Trophoblast cell (in vitro differentiated cells and primary cell): ENCODE measurements around the gene PJA2.

Experiments used
- DNase-seq, 2 donors: peaks; one replicate each; pipeline ENCODE4 v3.0.0-alpha.2; 2016
- H2AFZ ChIP-seq: 2 replicates; pipeline ENCODE4 v1.6.1; 2013; ENCODE audit warnings: low read length, moderate library complexity, mild to moderate bottlenecking; ENCODE audit not compliant: insufficient read depth, poor library complexity
- H2AK5ac ChIP-seq: 2 replicates; pipeline ENCODE4 v1.6.1; 2013; ENCODE audit warnings: mild to moderate bottlenecking, low read length
- H2BK120ac ChIP-seq: 2 replicates; pipeline ENCODE4 v1.6.1; 2013; ENCODE audit warnings: low read length, mild to moderate bottlenecking, moderate library complexity; ENCODE audit not compliant: insufficient read depth, poor library complexity
- H2BK12ac ChIP-seq: 2 replicates; pipeline ENCODE4 v1.6.1; 2013; ENCODE audit warnings: mild to moderate bottlenecking, low read length, moderate library complexity
- H2BK5ac ChIP-seq: 2 replicates; pipeline ENCODE4 v1.6.1; 2013; ENCODE audit warnings: low read length, low read depth, moderate library complexity, mild to moderate bottlenecking; ENCODE audit not compliant: poor library complexity
- H3K14ac ChIP-seq: 2 replicates; pipeline ENCODE4 v1.6.1; 2013; ENCODE audit warnings: mild to moderate bottlenecking, low read length
- H3K18ac ChIP-seq: 2 replicates; pipeline ENCODE4 v1.6.1; 2013; ENCODE audit warnings: mild to moderate bottlenecking, low read length
- H3K23ac ChIP-seq: 2 replicates; pipeline ENCODE4 v1.6.1; 2013; ENCODE audit warnings: low read length
- H3K27ac ChIP-seq: 2 replicates; pipeline ENCODE4 v1.5.1; 2013; ENCODE audit warnings: low read depth, mild to moderate bottlenecking, inconsistent platforms, low read length, moderate library complexity
- H3K27me3 ChIP-seq: 2 replicates; pipeline ENCODE4 v1.6.1; 2013; ENCODE audit warnings: inconsistent platforms, mild to moderate bottlenecking, low read length, moderate library complexity; ENCODE audit not compliant: insufficient read depth
- H3K36me3 ChIP-seq, 2 experiments: 1 replicate in 1 of 2; 2 replicates in 1 of 2; pipeline ENCODE4 v1.6.1; 2013; ENCODE audit warnings: low read length in 2 of 2, mild to moderate bottlenecking in 2 of 2, moderate library complexity in 1 of 2; ENCODE audit not compliant: insufficient read depth in 2 of 2, control insufficient read depth in 1 of 2
- H3K4ac ChIP-seq: 2 replicates; pipeline ENCODE4 v1.6.1; 2013; ENCODE audit warnings: low read depth, mild to moderate bottlenecking, low read length, moderate library complexity
- H3K4me1 ChIP-seq, 2 experiments: 1 replicate in 1 of 2; 2 replicates in 1 of 2; pipeline ENCODE4 v1.6.1; 2013; ENCODE audit warnings: low read length in 2 of 2, mild to moderate bottlenecking in 2 of 2, moderate library complexity in 1 of 2; ENCODE audit not compliant: insufficient read depth in 2 of 2, control insufficient read depth in 1 of 2
- H3K4me2 ChIP-seq: 2 replicates; pipeline ENCODE4 v1.6.1; 2013; ENCODE audit warnings: inconsistent platforms, mild to moderate bottlenecking, low read length, moderate library complexity
- H3K4me3 ChIP-seq: 2 replicates; pipeline ENCODE4 v1.5.1; 2013; ENCODE audit warnings: mild to moderate bottlenecking, low read depth, low read length, inconsistent platforms
- H3K79me1 ChIP-seq: one replicate; pipeline ENCODE4 v1.6.1; 2013; ENCODE audit warnings: low read length
- H3K79me2 ChIP-seq: 2 replicates; pipeline ENCODE4 v1.6.1; 2013; ENCODE audit warnings: low read length, mild to moderate bottlenecking; ENCODE audit not compliant: control insufficient read depth, insufficient read depth, poor library complexity
- H3K9ac ChIP-seq: 2 replicates; pipeline ENCODE4 v1.6.1; 2013; ENCODE audit warnings: mild to moderate bottlenecking, low read length
- H3K9me3 ChIP-seq: 2 replicates; pipeline ENCODE4 v1.6.1; 2013; ENCODE audit warnings: low read depth, mild to moderate bottlenecking, control low read depth, inconsistent platforms, low read length; ENCODE audit not compliant: insufficient read depth
- H4K12ac ChIP-seq: 2 replicates; pipeline ENCODE4 v1.6.1; 2013; ENCODE audit warnings: low read depth, mild to moderate bottlenecking, low read length, moderate library complexity
- H4K8ac ChIP-seq: 2 replicates; pipeline ENCODE4 v1.6.1; 2013; ENCODE audit warnings: low read depth, mild to moderate bottlenecking, low read length, moderate library complexity
- H4K91ac ChIP-seq: one replicate; pipeline ENCODE4 v1.6.1; 2013; ENCODE audit warnings: low read depth, mild to moderate bottlenecking, low read length, moderate library complexity
- WGBS: extraction: QIAGEN DNeasy Blood & Tissue Kit; methylation state at CpG from one replicate; pipeline ENCODE4 v1.1.7; 2013; ENCODE audit warnings: missing lambda C conversion rate; ENCODE audit not compliant: insufficient read length, insufficient coverage; ENCODE audit errors: extremely low coverage; 5-methylcytosine and 5-hydroxymethylcytosine counted together

Gene PJA2

DNA sequence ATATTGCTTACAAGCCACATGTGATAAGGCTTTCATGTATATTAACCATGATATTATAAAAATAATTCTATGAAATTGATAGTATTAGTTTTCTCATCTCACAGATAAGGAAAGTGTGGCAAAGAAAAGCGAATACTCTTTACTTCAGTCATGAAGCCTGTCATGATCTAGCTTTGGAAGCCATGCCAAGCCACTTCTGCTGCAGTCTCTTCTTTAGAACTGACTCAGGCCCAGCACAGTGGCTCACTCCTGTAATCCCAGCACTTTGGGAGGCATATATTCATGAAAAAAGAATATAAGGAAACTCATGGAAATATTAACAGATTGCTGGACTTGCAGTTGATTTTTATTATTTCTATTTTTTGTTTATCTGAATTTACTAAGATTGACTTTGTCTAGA, 42.9 kb upstream of the PJA2 start:
- H2AK5ac ChIP-seq = no peak overlapping the region
- no peak overlapping the region for H3K4ac ChIP-seq
- no peaks in the 10 kb centered on the region for H3K27me3 ChIP-seq
- no peak overlapping the region for H3K18ac ChIP-seq
- no CpG with 5 or more reads among the region's 1 CpG for WGBS
- H3K27ac ChIP-seq = no peak overlapping the region
- H3K36me3 ChIP-seq = peaks cover 0 to 1% of the 10 kb centered on the region in 2 experiments
- no peak overlapping the region for H2BK12ac ChIP-seq
- no peak overlapping the region for H4K91ac ChIP-seq
- H3K23ac ChIP-seq = no peak overlapping the region
- no peak overlapping the region for H2BK120ac ChIP-seq
- no peak overlapping the region for H4K12ac ChIP-seq
- H3K79me2 ChIP-seq = no peaks in the 10 kb centered on the region
- no peak overlapping the region for H3K14ac ChIP-seq
- no peak overlapping the region for H4K8ac ChIP-seq
- H2BK5ac ChIP-seq = no peak overlapping the region
- H3K4me3 ChIP-seq = no peak overlapping the region
- no peak overlapping the region for H3K4me2 ChIP-seq
- H3K9ac ChIP-seq = no peak overlapping the region
- peaks cover 2% of the 10 kb centered on the region for H3K79me1 ChIP-seq
- DNase-seq = no peak
- H3K4me1 ChIP-seq = peaks cover 4 to 6% of the 10 kb centered on the region in 2 experiments
- peaks cover 6% of the 10 kb centered on the region for H3K9me3 ChIP-seq
- H2AFZ ChIP-seq = no peak overlapping the region

DNA sequence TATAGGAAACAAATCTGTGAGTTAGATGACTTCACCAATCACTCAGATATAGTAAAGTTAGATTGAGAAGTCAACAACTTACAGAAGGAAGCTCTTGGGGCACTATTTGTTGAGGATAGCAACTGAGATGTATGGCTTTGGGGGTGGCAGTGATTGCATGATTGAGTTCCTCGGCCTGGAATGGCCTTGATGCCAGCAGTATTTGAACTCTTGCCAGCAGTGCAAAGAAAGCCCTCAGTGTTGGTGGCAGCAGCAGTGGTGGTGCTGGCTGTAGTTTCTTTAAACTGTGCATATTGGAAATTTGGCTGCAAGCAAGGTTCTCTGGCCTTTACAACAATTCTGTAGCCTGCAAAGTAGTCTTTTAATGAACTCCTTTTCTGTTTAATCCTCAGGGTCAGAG, 41.4 kb upstream of the PJA2 start:
- Histone ChIP-seq H2BK120ac (no peak overlapping the region), H3K14ac (no peak overlapping the region), H3K27ac (no peak overlapping the region), H3K9ac (no peak overlapping the region), H3K27me3 (no peaks in the 10 kb centered on the region), H4K91ac (no peak overlapping the region), H4K8ac (no peak overlapping the region), H3K4ac (no peak overlapping the region), H2BK12ac (no peak overlapping the region), H2AFZ (no peak overlapping the region), H2BK5ac (no peak overlapping the region), H2AK5ac (no peak overlapping the region), H4K12ac (no peak overlapping the region), H3K79me2 (no peaks in the 10 kb centered on the region), H3K4me2 (no peak overlapping the region), H3K36me3 (no peaks in the 10 kb centered on the region), H3K4me3 (no peak overlapping the region), H3K23ac (no peak overlapping the region), H3K79me1 (peaks cover 2% of the 10 kb centered on the region), H3K9me3 (no peaks in the 10 kb centered on the region), H3K18ac (no peak overlapping the region), H3K4me1 (peaks cover 4 to 6% of the 10 kb centered on the region in 2 experiments)
- no CpG with 5 or more reads among the region's 1 CpG for WGBS
- DNase-seq = no peak

DNA sequence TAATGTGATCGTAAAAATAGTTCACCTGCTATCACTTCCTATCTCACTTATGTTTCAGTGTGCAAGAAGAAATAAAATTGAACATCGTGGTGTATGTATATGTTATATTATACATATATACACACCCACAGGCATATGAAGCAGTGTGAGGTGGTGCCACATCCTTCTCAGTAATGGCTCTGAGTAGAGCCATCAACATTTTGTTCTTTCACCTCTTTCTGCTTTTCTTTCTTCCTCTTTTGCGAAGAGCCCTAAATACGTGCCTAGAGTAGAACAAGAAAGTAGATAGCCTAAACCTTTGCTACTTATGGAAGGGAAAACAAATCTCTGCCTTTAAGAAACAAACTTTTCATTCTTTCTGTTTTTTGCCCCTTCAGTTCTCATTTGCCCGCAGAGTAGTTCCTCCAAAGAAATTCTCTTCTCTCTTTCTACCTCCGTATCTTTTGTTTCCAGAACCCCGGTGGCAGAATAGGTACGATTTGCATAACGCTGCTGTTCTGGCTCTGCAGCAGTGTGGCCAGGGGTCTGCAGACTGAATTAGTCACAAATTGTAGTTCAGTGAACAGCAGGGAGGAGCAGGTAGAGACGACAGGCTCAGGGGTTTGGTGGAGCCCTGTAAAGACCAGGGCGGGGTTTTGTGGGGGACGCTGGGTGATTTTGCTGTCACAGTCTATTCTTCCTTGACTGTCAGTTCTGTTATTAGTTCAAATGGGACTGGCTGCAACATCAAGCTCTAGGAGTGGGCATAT, 40.5 kb upstream of the PJA2 start:
- no peak overlapping the region for H3K18ac ChIP-seq
- DNase-seq = no peak
- H2BK5ac ChIP-seq = no peak overlapping the region
- no peaks in the 10 kb centered on the region for H3K36me3 ChIP-seq
- no peak overlapping the region for H2BK12ac ChIP-seq
- peaks cover 2% of the 10 kb centered on the region for H3K79me1 ChIP-seq
- H2AK5ac ChIP-seq = no peak overlapping the region
- H4K91ac ChIP-seq = no peak overlapping the region
- no peak overlapping the region for H3K23ac ChIP-seq
- no CpG with 5 or more reads among the region's 12 CpGs for WGBS
- H3K4me2 ChIP-seq = peak overlapping the region; percentile 43
- H3K4ac ChIP-seq = no peak overlapping the region
- no peak overlapping the region for H3K4me3 ChIP-seq
- H3K9ac ChIP-seq = no peak overlapping the region
- H3K9me3 ChIP-seq = no peaks in the 10 kb centered on the region
- no peak overlapping the region for H3K14ac ChIP-seq
- no peak overlapping the region for H3K27ac ChIP-seq
- no peaks in the 10 kb centered on the region for H3K79me2 ChIP-seq
- no peak overlapping the region for H2BK120ac ChIP-seq
- peaks cover 4 to 6% of the 10 kb centered on the region in 2 experiments for H3K4me1 ChIP-seq
- peak overlapping the region; percentile 63 for H2AFZ ChIP-seq
- H4K12ac ChIP-seq = no peak overlapping the region
- no peak overlapping the region for H4K8ac ChIP-seq
- H3K27me3 ChIP-seq = no peaks in the 10 kb centered on the region

DNA sequence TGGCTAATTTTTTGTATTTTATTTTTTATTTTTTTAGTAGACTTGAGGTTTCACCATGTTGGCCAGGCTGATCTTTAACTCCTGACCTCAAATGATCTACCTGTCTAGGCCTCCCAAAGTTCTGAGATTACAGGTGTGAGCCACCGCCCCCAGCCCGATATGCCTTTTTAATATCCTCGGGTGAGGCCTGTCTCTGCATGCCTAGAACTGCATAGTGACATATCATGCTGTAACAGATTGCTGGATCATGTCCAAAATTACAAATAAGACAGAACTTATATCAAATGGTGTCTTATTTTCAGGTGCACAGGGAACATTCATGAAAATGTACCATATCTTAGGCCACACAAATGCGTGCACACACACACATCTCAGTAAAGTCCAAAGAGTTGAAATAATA, 39.1 kb upstream of the PJA2 start:
- H2AFZ ChIP-seq = no peak overlapping the region
- no peak overlapping the region for H3K14ac ChIP-seq
- H3K4me3 ChIP-seq = no peak overlapping the region
- H3K79me2 ChIP-seq = no peaks in the 10 kb centered on the region
- H2BK5ac ChIP-seq = no peak overlapping the region
- no peak overlapping the region for H3K9ac ChIP-seq
- H3K9me3 ChIP-seq = no peaks in the 10 kb centered on the region
- H3K4me2 ChIP-seq = no peak overlapping the region
- H4K8ac ChIP-seq = no peak overlapping the region
- H3K23ac ChIP-seq = no peak overlapping the region
- DNase-seq = no peak
- no peak overlapping the region for H4K12ac ChIP-seq
- H2BK120ac ChIP-seq = no peak overlapping the region
- no peak overlapping the region for H3K18ac ChIP-seq
- no peak overlapping the region for H4K91ac ChIP-seq
- WGBS = no CpG with 5 or more reads among the region's 4 CpGs
- no peak overlapping the region for H3K4ac ChIP-seq
- peaks cover 2 to 4% of the 10 kb centered on the region in 2 experiments for H3K4me1 ChIP-seq
- no peak overlapping the region for H2BK12ac ChIP-seq
- no peak overlapping the region for H3K27ac ChIP-seq
- no peaks in the 10 kb centered on the region for H3K36me3 ChIP-seq
- no peaks in the 10 kb centered on the region for H3K79me1 ChIP-seq
- no peaks in the 10 kb centered on the region for H3K27me3 ChIP-seq
- H2AK5ac ChIP-seq = no peak overlapping the region
